A204.1 (cell line): ENCODE results near the gene ZNF750.

Experiments
- FAIRE-seq: peaks from 2 replicates; lab custom pipeline; 2012; peaks lifted over from hg19 to GRCh38; lab: Jason Lieb, UNC

ZNF750 gene

GRCh38 chr17:82872591-82873520, 33.0 kb upstream of the ZNF750 start:
- no peak for FAIRE-seq

DNA sequence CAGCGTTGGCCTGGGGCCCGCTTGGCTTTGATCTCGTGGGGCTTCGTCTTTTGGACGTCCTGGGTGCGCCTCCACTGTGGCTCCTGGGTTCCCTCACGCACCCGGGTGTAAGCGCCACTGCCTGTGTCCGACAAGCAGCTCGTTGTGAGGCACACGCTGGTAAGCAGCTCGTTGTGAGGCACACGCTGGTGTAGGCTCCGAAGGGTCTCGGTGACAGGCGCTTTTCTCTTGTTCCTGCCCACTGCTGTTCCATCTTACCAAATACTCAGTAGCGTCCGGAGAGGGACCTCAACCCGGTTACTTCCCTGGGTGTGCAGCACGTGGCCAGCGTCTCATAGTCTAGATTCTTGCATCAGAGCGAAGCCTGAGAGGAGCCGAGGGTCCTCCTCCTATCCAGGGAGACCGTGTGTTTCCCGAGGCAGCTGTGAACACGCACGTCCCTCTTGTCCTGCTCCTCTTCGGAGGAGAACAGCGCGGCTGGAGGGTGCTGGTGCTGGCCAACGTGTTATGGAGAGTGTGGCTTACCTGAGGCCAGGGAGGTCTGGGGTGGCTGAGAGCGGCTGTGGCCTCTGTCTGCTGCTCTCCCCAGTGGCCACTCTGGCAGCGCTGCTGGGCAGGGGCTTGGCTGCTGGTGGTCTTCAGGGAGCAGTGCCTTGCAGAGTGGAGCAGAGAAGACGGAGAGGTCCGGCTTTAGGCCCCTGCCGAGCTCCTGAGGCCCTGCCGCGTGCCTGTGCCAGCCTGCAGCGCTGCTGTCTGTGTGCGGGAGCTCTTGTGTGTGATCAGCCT, 32.1 kb upstream of the ZNF750 start:
- FAIRE-seq: no peak

GRCh38 chr17:82871056-82871775, 31.4 kb upstream of the ZNF750 start:
- FAIRE-seq: no peak

GRCh38 chr17:82870541-82870940, 30.7 kb upstream of the ZNF750 start:
- FAIRE-seq: no peak

DNA sequence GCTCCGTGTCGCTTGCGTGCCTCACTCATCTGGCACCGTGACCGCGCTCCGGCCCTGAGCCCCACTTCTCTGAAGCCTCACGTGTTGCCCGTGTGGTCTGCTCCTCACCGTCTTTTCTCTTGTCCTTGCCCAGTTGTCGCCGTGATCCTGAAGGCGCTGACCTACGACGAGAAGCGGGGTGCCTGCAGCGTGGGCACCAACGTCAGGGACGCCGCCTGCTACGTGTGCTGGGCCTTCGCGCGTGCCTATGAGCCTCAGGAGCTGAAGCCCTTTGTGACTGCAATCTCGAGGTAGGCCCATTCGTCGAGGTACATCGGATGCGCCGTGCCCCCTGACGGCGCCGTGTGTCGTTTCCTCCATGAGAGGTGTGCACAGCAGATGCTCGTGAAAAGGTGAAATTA, 30.3 kb upstream of the ZNF750 start:
- no peak for FAIRE-seq

DNA sequence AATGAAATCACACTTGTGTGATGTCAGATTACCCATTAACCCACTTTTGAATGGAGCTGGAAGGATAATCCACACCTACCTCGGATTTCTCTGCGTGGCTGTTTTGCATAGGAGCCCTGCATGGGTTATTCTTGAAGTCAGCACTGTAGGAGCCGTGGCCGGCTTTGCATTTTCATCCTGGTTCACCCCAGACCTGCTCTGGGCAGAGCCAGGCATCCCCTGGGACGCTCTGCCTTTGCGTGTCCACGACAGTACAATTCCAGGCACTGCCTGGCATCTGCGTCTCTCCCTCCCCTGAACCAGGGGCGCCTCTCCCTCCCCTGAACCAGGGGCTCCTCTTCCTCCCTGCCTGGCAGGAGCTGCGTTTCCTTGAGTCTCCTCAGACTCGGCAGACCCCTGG, 29.7 kb upstream of the ZNF750 start:
- no peak for FAIRE-seq

GRCh38 chr17:82868715-82869131, 28.9 kb upstream of the ZNF750 start:
- no peak for FAIRE-seq

- FAIRE-seq: no peak
These were observed 28.0 kb upstream of the ZNF750 start for GRCh38 chr17:82867763-82868325.

- FAIRE-seq: no peak
These were observed 26.9 kb upstream of the ZNF750 start for GRCh38 chr17:82866590-82867191.

DNA sequence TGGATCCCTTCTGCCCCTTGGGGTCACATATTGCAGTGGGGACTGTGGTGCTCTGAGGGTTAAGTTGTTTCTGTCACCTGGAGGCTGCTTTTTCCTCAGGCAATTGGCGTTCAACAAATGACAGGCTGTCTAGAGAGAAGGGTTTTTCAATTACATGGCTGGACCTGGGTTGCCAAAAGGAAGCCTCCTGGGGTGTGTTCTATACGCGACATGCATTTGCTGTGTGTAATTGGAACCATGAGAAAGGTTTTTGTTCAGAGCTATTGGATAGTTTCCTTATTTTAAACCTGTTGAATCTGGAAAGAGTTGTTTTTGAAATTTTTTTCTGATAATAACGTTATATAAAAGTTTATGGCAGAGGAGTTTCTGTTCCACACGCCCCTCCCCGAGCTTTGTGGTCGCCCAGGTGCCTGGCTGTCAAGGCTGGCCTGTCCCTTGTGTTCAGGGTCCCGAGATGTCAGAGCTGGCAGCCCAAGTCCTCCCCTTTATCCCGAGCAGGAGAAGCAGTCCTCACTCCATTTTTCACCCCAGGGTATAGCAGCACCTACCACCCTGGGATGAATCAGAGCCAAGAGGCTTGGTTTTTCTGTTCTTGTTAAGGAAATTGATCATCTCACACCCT, 26.1 kb upstream of the ZNF750 start:
- FAIRE-seq: no peak

- FAIRE-seq: no peak
These were observed 25.5 kb upstream of the ZNF750 start for GRCh38 chr17:82865274-82865673.

- no peak for FAIRE-seq
These were observed 25.0 kb upstream of the ZNF750 start for GRCh38 chr17:82864713-82865248.

DNA sequence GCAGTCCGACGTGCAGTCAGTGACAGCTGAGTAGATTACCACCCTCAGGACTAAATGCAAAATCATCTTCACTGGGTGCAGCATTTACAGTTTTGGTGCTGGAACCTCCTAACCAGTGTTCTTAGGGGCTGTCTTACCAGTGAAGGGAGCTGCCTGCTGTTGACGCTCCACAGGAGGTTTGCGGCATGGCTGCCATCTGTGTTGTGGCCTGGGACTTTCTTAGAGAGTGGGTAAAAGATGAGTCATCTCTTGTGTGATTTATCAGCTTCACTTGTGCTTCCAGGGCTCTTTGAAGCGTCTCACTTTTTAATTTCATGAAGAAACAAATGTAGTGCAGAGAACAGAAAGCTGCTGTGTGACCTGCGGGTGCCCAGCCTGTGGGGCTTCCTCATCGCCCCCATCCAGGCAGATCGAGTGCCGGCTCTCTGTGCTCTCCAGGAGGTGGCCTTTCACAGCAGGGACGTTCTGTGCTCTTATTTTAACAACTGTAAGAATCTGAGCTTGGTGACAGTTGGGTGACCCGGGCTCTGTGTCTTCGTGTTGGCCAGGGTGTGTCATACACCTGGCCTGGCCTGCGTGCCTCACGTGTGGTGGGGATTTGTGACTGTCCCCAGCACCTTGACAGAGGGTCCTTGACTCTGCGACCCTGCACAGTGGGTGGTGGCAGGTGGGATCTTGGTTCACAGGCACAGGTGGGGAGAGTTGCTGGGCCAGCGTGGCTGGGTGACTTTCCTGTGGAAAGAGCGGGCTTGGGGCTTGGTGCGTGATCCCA, 24.3 kb upstream of the ZNF750 start:
- FAIRE-seq: no peak

GRCh38 chr17:82863383-82863940, 23.6 kb upstream of the ZNF750 start:
- no peak for FAIRE-seq

DNA sequence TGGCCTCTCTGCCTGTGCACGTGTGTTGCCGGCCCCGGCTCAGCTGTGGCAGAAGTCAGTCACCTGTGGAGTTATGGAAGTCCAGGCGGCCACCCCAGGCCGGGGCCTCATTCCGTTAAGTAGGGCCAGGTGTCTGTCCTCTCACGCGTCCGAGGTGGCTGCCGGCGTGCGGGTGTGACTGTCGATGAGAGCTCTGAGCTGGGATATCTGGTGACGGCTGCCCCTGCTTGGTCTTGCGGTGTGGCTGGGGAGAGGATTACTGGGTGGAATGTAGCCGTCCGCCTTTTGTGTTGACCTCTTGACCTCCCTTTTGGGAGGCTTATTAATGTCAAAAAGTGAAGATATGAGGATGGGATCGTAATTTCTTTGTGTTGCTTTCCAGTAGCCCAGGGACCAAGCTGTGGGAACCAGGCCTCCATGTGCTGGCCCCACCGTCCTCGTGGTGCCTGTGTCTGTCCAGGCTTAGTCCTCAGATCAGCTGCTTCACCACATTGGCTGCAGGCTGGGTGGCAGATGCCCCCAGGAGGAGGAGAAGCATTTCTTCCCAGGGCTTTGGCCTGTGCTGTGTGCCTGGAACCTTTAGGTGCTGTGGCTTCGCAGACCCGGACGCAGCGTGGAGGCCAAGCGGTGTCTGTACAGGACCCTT, 23.0 kb upstream of the ZNF750 start:
- FAIRE-seq: no peak

- FAIRE-seq: no peak
These were observed 22.4 kb upstream of the ZNF750 start for GRCh38 chr17:82862191-82862590.

DNA sequence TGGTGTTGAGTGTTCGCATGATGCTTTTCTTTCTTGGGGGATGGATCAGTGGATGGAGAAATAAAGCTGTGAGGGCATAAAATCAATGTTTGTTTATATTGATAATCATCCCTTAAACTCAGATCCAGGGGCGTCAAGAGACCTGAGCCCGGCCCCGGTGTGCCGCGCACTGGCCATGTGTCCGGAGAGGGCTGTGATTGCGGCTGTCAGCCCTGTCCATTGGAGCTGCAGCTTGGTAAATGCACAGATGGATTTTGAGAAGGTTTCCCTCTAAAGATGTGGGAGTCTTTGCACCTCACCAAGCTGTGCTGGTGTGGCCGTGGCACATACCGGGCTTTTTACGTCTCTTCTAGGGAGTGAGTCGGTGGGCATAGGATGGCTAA, 21.6 kb upstream of the ZNF750 start:
- no peak for FAIRE-seq

DNA sequence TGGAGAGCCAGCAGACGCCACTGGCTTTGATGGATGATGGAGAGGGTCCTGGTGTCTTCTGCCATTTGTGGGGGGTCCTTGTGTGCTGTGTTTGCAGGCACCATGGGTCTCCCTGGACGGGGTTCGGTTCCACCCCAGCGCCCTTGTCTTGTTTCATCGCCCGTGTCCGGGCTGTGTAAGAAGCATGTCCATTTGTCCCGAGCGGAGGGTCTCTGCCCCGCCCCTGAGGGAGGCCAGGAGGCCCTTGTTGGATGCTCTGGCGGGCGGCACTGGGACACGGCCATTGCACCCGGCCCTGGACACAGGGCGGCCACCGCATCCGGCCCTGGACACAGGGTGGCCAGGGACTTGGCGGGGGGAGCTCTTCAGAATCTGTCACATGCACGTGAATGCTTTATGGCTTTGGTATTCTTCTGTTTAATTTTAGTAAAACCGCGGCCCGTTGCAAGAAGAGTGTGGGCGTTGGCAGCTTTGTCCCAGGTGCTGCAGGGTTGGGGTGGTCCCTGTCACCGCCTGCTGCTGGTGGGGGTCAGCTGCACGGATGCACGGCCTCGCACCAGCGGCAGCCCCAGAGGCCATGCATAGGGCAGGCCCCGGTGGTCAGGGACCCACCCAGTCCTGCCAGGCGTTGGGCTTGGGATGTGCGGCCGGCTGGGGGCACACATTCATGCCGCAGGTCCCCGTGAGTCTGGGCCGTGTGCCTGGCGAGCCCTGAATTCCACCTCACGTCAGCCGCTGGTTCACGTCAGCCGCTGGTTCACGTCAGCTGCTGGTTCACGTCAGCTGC, 21.0 kb upstream of the ZNF750 start:
- FAIRE-seq: no peak
